HCT116 (cell line): ENCODE data around the gene HOXB3. TPM values are rescaled to one million over a fixed set of nuclear protein-coding genes. Genes with fewer than 3 reads are reported as not detected.

Experiments
- ATAC-seq: fragments of 200-7000 bp; cut with Tn5 transposase; 2 replicates; pipeline ENCODE4 v1.9.1; 2020; ENCODE audit warnings: mild to moderate bottlenecking, moderate library complexity
- BruUV-seq: library from RNA; stranded (reverse); fragments of 400-500 nt; replicated peaks from 2 replicates; lab custom pipeline; 2021; lab: Mats Ljungman, UMichigan
- CTCF ChIA-PET: fragments of 300-600 bp; sonication (Branson Sonifier 250); formaldehyde crosslinking; loops from one replicate; lab custom pipeline; 2021; ENCODE audit warnings: antibody characterized with exemption; lab: Charles Lee
- POLR2A ChIA-PET: fragments of 300-600, 350-600 bp; sonication (Branson Sonifier 250); formaldehyde crosslinking; loops from one replicate; lab custom pipeline; 2021; ENCODE audit warnings: antibody characterized with exemption; lab: Charles Lee
- RAD21 ChIA-PET, 2 experiments: fragments of 300-600 bp; sonication (Branson Sonifier 250); formaldehyde crosslinking; loops; one replicate each; lab custom pipeline; 2023; ENCODE audit warnings: low total read pairs in 2 of 2; ENCODE audit not compliant: uncharacterized antibody in 2 of 2, unreplicated experiment in 2 of 2, low non-redundant PET in 1 of 2; lab: Charles Lee
- DNase-seq: peaks from one replicate; pipeline ENCODE4 v3.0.0-alpha.2; 2010; ENCODE audit warnings: low read depth, low spot score
- H2AFZ ChIP-seq: fragments of 200-600 bp; shearing (Covaris generic), sonication (generic); 2 replicates; pipeline ENCODE4 v1.6.1; 2017; ENCODE audit warnings: low read depth, mixed run types, mixed read lengths, antibody characterized with exemption, low read length; ENCODE audit not compliant: poor library complexity, severe bottlenecking
- H3K27ac ChIP-seq: 2 replicates; pipeline ENCODE4 v1.5.1; 2012; ENCODE audit warnings: low read depth, low read length
- H3K27me3 ChIP-seq: fragments of 200-600 bp; sonication (generic); 2 replicates; pipeline ENCODE4 v1.6.1; 2016; ENCODE audit warnings: mixed run types, low read length, mixed read lengths; ENCODE audit not compliant: insufficient read depth
- H3K36me3 ChIP-seq, 2 experiments: fragments of 200-500 bp in 1 of 2; fragments of 200-600 bp in 1 of 2; sonication (Bioruptor generic) in 1 of 2; sonication (generic) in 1 of 2; 2 replicates each; pipeline versions ENCODE4 v1.5.1 to v1.6.1; 2014 to 2016; ENCODE audit warnings: low read length in 2 of 2, inconsistent platforms in 1 of 2, mixed read lengths in 1 of 2, mixed run types in 1 of 2; ENCODE audit not compliant: insufficient read depth in 2 of 2, control insufficient read depth in 1 of 2
- H3K4me1 ChIP-seq, 2 experiments: fragments of 200-600 bp in 1 of 2; sonication (generic) in 1 of 2; 2 replicates each; pipeline versions ENCODE4 v1.5.1 to v1.6.1; 2012 to 2017; ENCODE audit warnings: low read length in 2 of 2, inconsistent platforms in 1 of 2, mild to moderate bottlenecking in 1 of 2, mixed read lengths in 1 of 2, mixed run types in 1 of 2, moderate library complexity in 1 of 2; ENCODE audit not compliant: insufficient read depth in 2 of 2, control insufficient read depth in 1 of 2
- H3K4me2 ChIP-seq: fragments of 200-600 bp; sonication (generic); 2 replicates; pipeline ENCODE4 v1.6.1; 2017; ENCODE audit warnings: mixed run types, low read length, mixed read lengths
- H3K4me3 ChIP-seq, 2 experiments: fragments of 200-600 bp in 1 of 2; sonication (generic) in 1 of 2; replicated peaks in 1 of 2; 2 replicates each; pipeline ENCODE4 v1.5.1; 2011 to 2016; ENCODE audit warnings: low read length in 2 of 2, control low read depth in 1 of 2, low read depth in 1 of 2, mild to moderate bottlenecking in 1 of 2, mixed read lengths in 1 of 2, mixed run types in 1 of 2
- H3K79me2 ChIP-seq: fragments of 200-600 bp; sonication (generic); 2 replicates; pipeline ENCODE4 v1.6.1; 2017; ENCODE audit warnings: mild to moderate bottlenecking, mixed run types, low read length, moderate library complexity, mixed read lengths; ENCODE audit not compliant: insufficient read depth
- H3K9ac ChIP-seq: fragments of 200-600 bp; sonication (generic); 2 replicates; pipeline ENCODE4 v1.6.1; 2016; ENCODE audit warnings: low read length, mixed read lengths
- H3K9me2 ChIP-seq: fragments of 200-600 bp; sonication (generic), shearing (Covaris generic); 2 replicates; pipeline ENCODE4 v1.6.1; 2017; ENCODE audit warnings: mixed run types, mild to moderate bottlenecking, moderate library complexity; ENCODE audit not compliant: insufficient read depth
- H3K9me3 ChIP-seq, 2 experiments: fragments of 200-500 bp in 1 of 2; fragments of 200-600 bp in 1 of 2; sonication (Bioruptor generic) in 1 of 2; sonication (generic) in 1 of 2; 2 replicates each; pipeline ENCODE4 v1.6.1; 2014 to 2017; ENCODE audit warnings: low read length in 2 of 2, mixed read lengths in 2 of 2, inconsistent platforms in 1 of 2, low read depth in 1 of 2, mild to moderate bottlenecking in 1 of 2, mixed run types in 1 of 2, moderate library complexity in 1 of 2; ENCODE audit not compliant: control insufficient read depth in 1 of 2, insufficient read depth in 1 of 2
- H4K20me1 ChIP-seq: fragments of 200-600 bp; sonication (generic), shearing (Covaris generic); 2 replicates; pipeline ENCODE4 v1.6.1; 2017; ENCODE audit warnings: mixed run types, mild to moderate bottlenecking, moderate library complexity; ENCODE audit not compliant: insufficient read depth
- ATF3 ChIP-seq: IDR thresholded peaks from 2 replicates; pipeline ENCODE4 v1.6.1; 2012
- CBX3 ChIP-seq: IDR thresholded peaks from 2 replicates; pipeline ENCODE4 v1.6.1; 2012; ENCODE audit warnings: low read depth
- CEBPB ChIP-seq: IDR thresholded peaks from 2 replicates; pipeline ENCODE4 v1.6.1; 2012; ENCODE audit warnings: low read depth
- CTCF ChIP-seq, 3 experiments: fragments of 200-600 bp in 1 of 3; sonication (generic) in 1 of 3; IDR thresholded peaks in 2 of 3; conservative IDR thresholded peaks in 1 of 3; 2 replicates each; pipeline ENCODE4 v1.5.1; 2012 to 2017; ENCODE audit warnings: low read depth in 2 of 3, low read length in 2 of 3, antibody characterized with exemption in 1 of 3, borderline replicate concordance in 1 of 3, control low read depth in 1 of 3, mild to moderate bottlenecking in 1 of 3, mixed read lengths in 1 of 3, mixed run types in 1 of 3, moderate library complexity in 1 of 3; ENCODE audit not compliant: insufficient read depth in 1 of 3
- ELF1 ChIP-seq: IDR thresholded peaks from 2 replicates; pipeline ENCODE4 v1.6.1; 2012; ENCODE audit warnings: low read depth, borderline replicate concordance
- EZH2 ChIP-seq: fragments of 200-600 bp; sonication (generic); IDR thresholded peaks from 2 replicates; pipeline ENCODE4 v1.6.1; 2017; ENCODE audit warnings: antibody characterized with exemption, mixed run types
- EZH2phosphoT487 ChIP-seq: fragments of 200-600 bp; IDR thresholded peaks from 2 replicates; pipeline ENCODE4 v1.6.1; 2018; ENCODE audit warnings: antibody characterized with exemption, borderline replicate concordance
- FOSL1 ChIP-seq: IDR thresholded peaks from 2 replicates; pipeline ENCODE4 v1.6.1; 2012; ENCODE audit warnings: low read depth
- JUND ChIP-seq: IDR thresholded peaks from 2 replicates; pipeline ENCODE4 v1.6.1; 2012
- POLR2A ChIP-seq: IDR thresholded peaks from 2 replicates; pipeline ENCODE4 v1.7.0; 2011; ENCODE audit warnings: borderline replicate concordance; ENCODE audit not compliant: insufficient read depth, insufficient read length; ENCODE audit errors: extremely low read depth
- SIN3A ChIP-seq: IDR thresholded peaks from 2 replicates; pipeline ENCODE4 v1.6.1; 2012; ENCODE audit warnings: low read depth
- SP1 ChIP-seq: IDR thresholded peaks from 2 replicates; pipeline ENCODE4 v1.6.1; 2012; ENCODE audit warnings: low read depth
- SRF ChIP-seq: IDR thresholded peaks from 2 replicates; pipeline ENCODE4 v1.6.1; 2012; ENCODE audit warnings: low read depth
- TCF7L2 ChIP-seq: IDR thresholded peaks from 2 replicates; pipeline ENCODE4 v1.7.0; 2011; ENCODE audit warnings: borderline replicate concordance, inconsistent platforms; ENCODE audit not compliant: insufficient read depth, insufficient read length; ENCODE audit errors: extremely low read depth
- YY1 ChIP-seq: IDR thresholded peaks from 2 replicates; pipeline ENCODE4 v1.6.1; 2011; ENCODE audit warnings: low read length, low read depth, moderate library complexity, mild to moderate bottlenecking; ENCODE audit not compliant: insufficient replicate concordance; ENCODE audit errors: extremely low read depth
- ZBTB33 ChIP-seq: IDR thresholded peaks from 2 replicates; pipeline ENCODE4 v1.6.1; 2011; ENCODE audit warnings: mild to moderate bottlenecking, low read length, moderate library complexity; ENCODE audit not compliant: insufficient replicate concordance; ENCODE audit errors: extremely low read depth
- ZFX ChIP-seq: fragments of 450-650 bp; IDR thresholded peaks from 2 replicates; pipeline ENCODE4 v1.6.1; 2017
- intact Hi-C: fragments of 100-400 bp; cut with micrococcal nuclease; formaldehyde crosslinking; loops from 2 replicates; pipeline ENCODE4 v1.10.0; 2022
- total RNA-seq: library from RNA; stranded (reverse); gene quantifications from one replicate; pipeline ENCODE4 v1.2.1, GENCODE V29; 2021; ENCODE audit not compliant: unreplicated experiment

Gene HOXB3
- total RNA-seq, 1 experiment from 2014 or later = 19.8 TPM

GRCh38 chr17:48563385-48563838 lies 26.6 kb downstream of the HOXB3 start (continued):
- TF ChIP-seq YY1 (no peak), ATF3 (no peak), SP1 (no peak), EZH2phosphoT487 (no peak), SIN3A (no peak), ZBTB33 (no peak)

GRCh38 chr17:48562934-48563333 lies 27.1 kb downstream of the HOXB3 start:
- no peak for ATAC-seq
- Histone ChIP-seq H2AFZ (no peak overlapping the region), H3K27ac (no peak overlapping the region), H3K79me2 (peaks cover 20% of the 10 kb centered on the region; the same call in 1 of the 2 replicates), H3K9me2 (no peaks in the 10 kb centered on the region)
- no TSS peak for BruUV-seq
- POLR2A ChIA-PET = no interaction called here
- TF ChIP-seq SRF (no peak), TCF7L2 (no peak), FOSL1 (no peak), POLR2A (no peak), YY1 (no peak), JUND (no peak), ELF1 (no peak), CTCF (IDR thresholded peaks at IDR 0.05 in 2 of 3, conservative IDR thresholded peaks at IDR 0.05 in 1 of 3; ENCODE audit: borderline replicate concordance in 1 of 3, insufficient read depth in 1 of 3, low read depth in 2 of 3, low read length in 2 of 3) (no peak), CBX3 (no peak), SP1 (no peak), CEBPB (no peak), ATF3 (no peak), ZFX (no peak), EZH2 (no peak)
- TF ChIP-seq, all 23 proteins: peak for 0
- Histone ChIP-seq H3K9ac (no peak overlapping the region), H3K4me2 (no peak overlapping the region), H3K4me3 (no peak overlapping the region), H3K36me3 (no peaks in the 10 kb centered on the region), H3K9me3 (no peaks in the 10 kb centered on the region), H4K20me1 (no peaks in the 10 kb centered on the region), H3K4me1 (no peaks in the 10 kb centered on the region), H3K27me3 (no peaks in the 10 kb centered on the region)
- CTCF ChIA-PET = no interaction called here
- RAD21 ChIA-PET = no interaction called here
- DNase-seq = no peak
- intact Hi-C loops = no loop called here
